Neural progenitor cell (in vitro differentiated cells): Measurements from ENCODE around the gene ZKSCAN7. TPM values are rescaled to one million over a fixed set of nuclear protein-coding genes. Genes with fewer than 3 reads are reported as not detected.
A peak's percentile ranks its signal among the peaks of the same experiment; 100 is the strongest.

ENCODE experiments used
- DNase-seq: peaks from one replicate; pipeline ENCODE4 v3.0.0-alpha.2; 2016; ENCODE audit warnings: low spot score
- H2AFZ ChIP-seq: fragments of 200-600 bp; sonication (generic); replicated peaks from 2 replicates; pipeline ENCODE4 v1.6.1; 2016; ENCODE audit warnings: antibody characterized with exemption
- H3F3A ChIP-seq: fragments of 200-600 bp; sonication (generic); 2 replicates; pipeline ENCODE4 v1.6.1; 2016; ENCODE audit warnings: antibody characterized with exemption, low read depth
- H3K27ac ChIP-seq: fragments of 200-600 bp; sonication (generic); 2 replicates; pipeline ENCODE4 v1.5.1; 2016; ENCODE audit warnings: mild to moderate bottlenecking
- H3K27me3 ChIP-seq: fragments of 200-600 bp; sonication (generic); 2 replicates; pipeline ENCODE4 v1.6.1; 2016; ENCODE audit warnings: mild to moderate bottlenecking, moderate library complexity
- H3K36me3 ChIP-seq: fragments of 200-600 bp; sonication (generic); 2 replicates; pipeline ENCODE4 v1.5.1; 2016
- H3K4me1 ChIP-seq: fragments of 200-600 bp; sonication (generic); 2 replicates; pipeline ENCODE4 v1.6.1; 2016; ENCODE audit warnings: mixed run types
- H3K4me2 ChIP-seq: fragments of 200-600 bp; sonication (generic); 2 replicates; pipeline ENCODE4 v1.6.1; 2016
- H3K4me3 ChIP-seq: fragments of 200-600 bp; sonication (generic); 2 replicates; pipeline ENCODE4 v1.5.1; 2016
- H3K79me2 ChIP-seq: fragments of 200-600 bp; sonication (generic); 2 replicates; pipeline ENCODE4 v1.6.1; 2016; ENCODE audit warnings: low read depth
- H3K9ac ChIP-seq: fragments of 200-600 bp; sonication (generic); 2 replicates; pipeline ENCODE4 v1.6.1; 2016
- H3K9me3 ChIP-seq: fragments of 200-600 bp; sonication (generic); 2 replicates; pipeline ENCODE4 v1.5.1; 2016; ENCODE audit warnings: low read depth
- H4K20me1 ChIP-seq: fragments of 200-600 bp; sonication (generic); 2 replicates; pipeline ENCODE4 v1.6.1; 2016; ENCODE audit warnings: low read depth
- H3K27ac Mint-ChIP-seq: 3 replicates; pipeline ENCODE4 v1.8.0; 2021; ENCODE audit warnings: mixed read lengths
- H3K27me3 Mint-ChIP-seq: 2 replicates; pipeline ENCODE4 v1.8.0; 2022; ENCODE audit warnings: low read depth, mild to moderate bottlenecking, inconsistent platforms, moderate library complexity, mixed read lengths; ENCODE audit not compliant: insufficient read depth
- H3K36me3 Mint-ChIP-seq: 3 replicates; pipeline ENCODE4 v1.8.0; 2021; ENCODE audit warnings: mixed read lengths
- H3K4me1 Mint-ChIP-seq: 3 replicates; pipeline ENCODE4 v1.8.0; 2021; ENCODE audit warnings: mixed read lengths
- H3K4me3 Mint-ChIP-seq: 3 replicates; pipeline ENCODE4 v1.8.0; 2021; ENCODE audit warnings: mild to moderate bottlenecking, moderate library complexity, mixed read lengths
- H3K9me3 Mint-ChIP-seq: 3 replicates; pipeline ENCODE4 v1.8.0; 2020; ENCODE audit warnings: mixed read lengths
- CTCF ChIP-seq: fragments of 200-600 bp; sonication (generic); IDR thresholded peaks from 2 replicates; pipeline ENCODE4 v1.5.1; 2017; ENCODE audit warnings: antibody characterized with exemption, mild to moderate bottlenecking
- EZH2 ChIP-seq: fragments of 200-600 bp; sonication (generic); IDR thresholded peaks from 2 replicates; pipeline ENCODE4 v1.6.1; 2017; ENCODE audit warnings: antibody characterized with exemption, mild to moderate bottlenecking, moderate library complexity
- EZH2phosphoT487 ChIP-seq: fragments of 200-600 bp; sonication (generic); IDR thresholded peaks from 2 replicates; pipeline ENCODE4 v1.6.1; 2017; ENCODE audit warnings: antibody characterized with exemption
- total RNA-seq: library from RNA; depleted of rRNA; stranded (reverse); fragments of >200 nt; gene quantifications from 2 replicates; pipeline ENCODE4 v1.2.3, GENCODE V29; 2015; ENCODE audit warnings: low replicate concordance

The ZKSCAN7 gene
- total RNA-seq, 1 donor from 2014 or later: 14.1 TPM

- TF ChIP-seq EZH2phosphoT487 (no peak), CTCF (no peak)
- Histone ChIP-seq H4K20me1 (no peaks in the 10 kb centered on the region), H3K4me1 (no peaks in the 10 kb centered on the region), H3F3A (no peaks in the 10 kb centered on the region), H3K9me3 (no peaks in the 10 kb centered on the region), H3K27ac (no peak overlapping the region), H3K4me2 (no peak overlapping the region), H3K9ac (no peak overlapping the region), H3K4me3 (no peak overlapping the region), H3K27me3 (no peaks in the 10 kb centered on the region), H2AFZ (no peak overlapping the region), H3K36me3 (no peaks in the 10 kb centered on the region), H3K79me2 (no peaks in the 10 kb centered on the region)
- H3K4me1 Mint-ChIP-seq: no peaks in the 10 kb centered on the region
- H3K4me3 Mint-ChIP-seq: no peak overlapping the region
- H3K27ac Mint-ChIP-seq: no peak overlapping the region
- H3K9me3 Mint-ChIP-seq: peaks cover 3% of the 10 kb centered on the region
- no peak for DNase-seq
- H3K27me3 Mint-ChIP-seq: peaks cover 4% of the 10 kb centered on the region
- no peaks in the 10 kb centered on the region for H3K36me3 Mint-ChIP-seq
These were observed 32.5 kb upstream of the ZKSCAN7 start for GRCh38 chr3:44522494-44522933.

GRCh38 chr3:44525060-44525459 is 29.9 kb upstream of the ZKSCAN7 start:
- DNase-seq: no peak
- Mint-ChIP-seq H3K27ac (no peak overlapping the region), H3K4me3 (no peak overlapping the region), H3K27me3 (peaks cover 5% of the 10 kb centered on the region), H3K4me1 (no peaks in the 10 kb centered on the region), H3K9me3 (peaks cover 3% of the 10 kb centered on the region), H3K36me3 (no peaks in the 10 kb centered on the region)
- Histone ChIP-seq H3K27ac (no peak overlapping the region), H3K36me3 (no peaks in the 10 kb centered on the region), H3K9ac (no peak overlapping the region), H3K9me3 (no peaks in the 10 kb centered on the region), H3K4me3 (no peak overlapping the region), H3K4me2 (no peak overlapping the region), H2AFZ (no peak overlapping the region), H3F3A (no peaks in the 10 kb centered on the region), H3K79me2 (no peaks in the 10 kb centered on the region), H3K27me3 (peaks cover 12% of the 10 kb centered on the region), H3K4me1 (no peaks in the 10 kb centered on the region), H4K20me1 (no peaks in the 10 kb centered on the region)
- TF ChIP-seq EZH2phosphoT487 (no peak), CTCF (no peak), EZH2 (no peak)

- no peaks in the 10 kb centered on the region for H3K79me2 ChIP-seq
- H3K27ac Mint-ChIP-seq: no peak overlapping the region
- TF ChIP-seq EZH2phosphoT487 (no peak), CTCF (peak; percentile 27), EZH2 (no peak)
- no peaks in the 10 kb centered on the region for H3K36me3 Mint-ChIP-seq
- H3K4me3 Mint-ChIP-seq: no peak overlapping the region
- no peak for DNase-seq
- H3K9me3 ChIP-seq: no peaks in the 10 kb centered on the region
- H2AFZ ChIP-seq: no peak overlapping the region
- H3K4me1 ChIP-seq: no peaks in the 10 kb centered on the region
- peaks cover 5% of the 10 kb centered on the region for H3K27me3 Mint-ChIP-seq
- H3K27me3 ChIP-seq: peaks cover 12% of the 10 kb centered on the region
- H4K20me1 ChIP-seq: peaks cover 2% of the 10 kb centered on the region
- peaks cover 4% of the 10 kb centered on the region for H3K4me1 Mint-ChIP-seq
- no peak overlapping the region for H3K4me3 ChIP-seq
- H3F3A ChIP-seq: no peaks in the 10 kb centered on the region
- no peak overlapping the region for H3K4me2 ChIP-seq
- no peak overlapping the region for H3K9ac ChIP-seq
- H3K27ac ChIP-seq: no peak overlapping the region
- H3K36me3 ChIP-seq: no peaks in the 10 kb centered on the region
- H3K9me3 Mint-ChIP-seq: peaks cover 3% of the 10 kb centered on the region
These were observed 25.1 kb upstream of the ZKSCAN7 start for GRCh38 chr3:44529927-44530326.
